Pulmonary artery endothelial cell (primary cell): ENCODE measurements around the gene PLEKHA6. TPM values are rescaled to one million over a fixed set of nuclear protein-coding genes. Genes with fewer than 3 reads are reported as not detected.
"Not testable (repeated sequence)": the region's sequence is repeated elsewhere in the genome, so short reads cannot be mapped to it uniquely, and the experiment has no call there.

ENCODE experiments used
- DNase-seq: peaks from one replicate; pipeline ENCODE4 v3.0.0-alpha.2; 2011; ENCODE audit warnings: low read depth, low spot score
- total RNA-seq: library from RNA; depleted of rRNA; stranded (reverse); fragments of >200 nt; gene quantifications from 2 replicates; pipeline ENCODE4 v1.2.3, GENCODE V29; 2014

Gene PLEKHA6
- total RNA-seq, 1 donor from 2014 or later: 5.7 TPM

- no peak for DNase-seq
Observed at GRCh38 chr1:204240233-204240632, 119.5 kb downstream of the PLEKHA6 start.

- not testable (repeated sequence) for DNase-seq
Observed at GRCh38 chr1:204239401-204239800, 120.3 kb downstream of the PLEKHA6 start.

- not testable (repeated sequence) for DNase-seq
Observed at GRCh38 chr1:204238520-204238919, 121.2 kb downstream of the PLEKHA6 start.

- DNase-seq: not testable (repeated sequence)
Observed at GRCh38 chr1:204237515-204237914, 122.2 kb downstream of the PLEKHA6 start.

- no peak for DNase-seq
Observed at GRCh38 chr1:204232526-204232925, 127.2 kb downstream of the PLEKHA6 start.

GRCh38 chr1:204230211-204230610 is 129.5 kb downstream of the PLEKHA6 start:
- DNase-seq: no peak

- no peak for DNase-seq
Observed at GRCh38 chr1:204228896-204229295, 130.8 kb downstream of the PLEKHA6 start.

- no peak for DNase-seq
Observed at GRCh38 chr1:204227996-204228785, 131.5 kb downstream of the PLEKHA6 start.

GRCh38 chr1:204227351-204227750 is 132.4 kb downstream of the PLEKHA6 start:
- no peak for DNase-seq

- DNase-seq: no peak
Observed at GRCh38 chr1:204225841-204226735, 133.6 kb downstream of the PLEKHA6 start.

- DNase-seq: no peak
Observed at GRCh38 chr1:204224655-204225054, 135.1 kb downstream of the PLEKHA6 start.

- no peak for DNase-seq
Observed at GRCh38 chr1:204223129-204223860, 136.4 kb downstream of the PLEKHA6 start.

- DNase-seq: no peak
Observed at GRCh38 chr1:204222764-204223055, 137.0 kb downstream of the PLEKHA6 start.

GRCh38 chr1:204222006-204222763 is 137.5 kb downstream of the PLEKHA6 start:
- no peak for DNase-seq

- DNase-seq: no peak
Observed at GRCh38 chr1:204221271-204221670, 138.5 kb downstream of the PLEKHA6 start.

GRCh38 chr1:204219971-204220616 is 139.6 kb downstream of the PLEKHA6 start:
- DNase-seq: no peak

GRCh38 chr1:204218552-204218951 is 141.2 kb downstream of the PLEKHA6 start:
- DNase-seq: no peak

GRCh38 chr1:204217648-204218000 is 142.1 kb downstream of the PLEKHA6 start:
- DNase-seq: no peak

GRCh38 chr1:204216880-204217647 is 142.7 kb downstream of the PLEKHA6 start:
- DNase-seq: no peak

GRCh38 chr1:204216236-204216635 is 143.5 kb downstream of the PLEKHA6 start:
- no peak for DNase-seq
